ENCODE measurements around the gene RMI2. TPM values are rescaled to one million over a fixed set of nuclear protein-coding genes. Genes with fewer than 3 reads are reported as not detected.

The RMI2 gene
- polyA plus RNA-seq, 2 of the 4 experiments (the other 2 are of a cell fraction): 24.2 to 26.9 TPM

- no peak for ATAC-seq
- Histone ChIP-seq H3K4me1 (peaks cover 9% of the 10 kb centered on the region; the same call in 1 of the 3 replicates), H3K4me3 (no peak overlapping the region), H3K4me2 (no peak overlapping the region), H3K27ac (no peak overlapping the region), H3K9me3 (no peaks in the 10 kb centered on the region)
- DNase-seq (ENCODE audit: low read depth in 1 of 2, low spot score in 1 of 2): no peak
- FAIRE-seq: no peak
- CTCF ChIA-PET: interaction anchor here (0.7 kb wide), 1 partner anchor 393 kb away, joined by 3 read pairs; no protein-coding TSS in a partner anchor
- POLR2A ChIA-PET: no interaction called here
- no peak for TF ChIP-seq CEBPB (IDR thresholded peaks at IDR 0.05)
- no peak for TF ChIP-seq ATOH8 (CRISPR knock-in tag; IDR thresholded peaks at IDR 0.05; ENCODE audit: low read depth)
- no peak for TF ChIP-seq JUN (IDR thresholded peaks at IDR 0.05)
- TF ChIP-seq EHF (CRISPR knock-in tag; IDR thresholded peaks at IDR 0.05): no peak
- TF ChIP-seq HES2 (IDR thresholded peaks at IDR 0.05): no peak
- TF ChIP-seq RAD21 (conservative IDR thresholded peaks at IDR 0.05 in 1 of 2, IDR thresholded peaks at IDR 0.05 in 1 of 2): no peak
- no peak for TF ChIP-seq RNF2 (IDR thresholded peaks at IDR 0.05; ENCODE audit: borderline replicate concordance, low read depth)
- TF ChIP-seq BCL3 (IDR thresholded peaks at IDR 0.05): no peak
- TF ChIP-seq POLR2AphosphoS2 (conservative IDR thresholded peaks at IDR 0.05; ENCODE audit: low read length): no peak
- TF ChIP-seq PBX3 (IDR thresholded peaks at IDR 0.05): no peak
- 75% methylated on average over 7 of the region's 7 CpGs for WGBS (ENCODE audit: missing lambda C conversion rate)
These were observed 18.6 kb downstream of the RMI2 start for GRCh38 chr16:11363927-11364258.

GRCh38 chr16:11367483-11367906 is 22.2 kb downstream of the RMI2 start:
- no peak overlapping the region for H3K27ac ChIP-seq
- H3K9me3 ChIP-seq: no peaks in the 10 kb centered on the region
- no peak overlapping the region for H3K4me3 ChIP-seq
- POLR2A ChIA-PET: interaction anchor here (1.0 kb wide), 1 partner anchor 111 kb away, joined by 4 read pairs; the partner anchor contains the start of gene SOCS1
- no peak for DNase-seq (ENCODE audit: low read depth in 1 of 2, low spot score in 1 of 2)
- no peak for ATAC-seq
- no peak for FAIRE-seq
- CTCF ChIA-PET: interaction anchor here (0.7 to 1.6 kb wide), 4 partner anchors 13 to 413 kb away, joined by 3 to 11 read pairs (median 4); partner anchors contain the start of gene SOCS1
- TF ChIP-seq HOXB13 (CRISPR knock-in tag; IDR thresholded peaks at IDR 0.05; ENCODE audit: low read depth) (no peak), CHD2 (IDR thresholded peaks at IDR 0.05; ENCODE audit: low read length, partially characterized antibody) (no peak), HMGXB4 (CRISPR knock-in tag; IDR thresholded peaks at IDR 0.05; ENCODE audit: borderline replicate concordance) (no peak)
- no peak overlapping the region for H3K4me2 ChIP-seq
- peaks cover 9% of the 10 kb centered on the region; the same call in 1 of the 3 replicates for H3K4me1 ChIP-seq
- 51% methylated on average over 5 of the region's 5 CpGs for WGBS (ENCODE audit: missing lambda C conversion rate)

GRCh38 chr16:11370084-11370931 is 25.0 kb downstream of the RMI2 start:
- no peak overlapping the region for H3K4me2 ChIP-seq
- POLR2A ChIA-PET: interaction anchor here (0.6 to 0.9 kb wide), 3 partner anchors 115 to 593 kb away, joined by 3 to 8 read pairs (median 3); partner anchors contain the start of gene SOCS1
- H3K4me3 ChIP-seq: no peak overlapping the region
- H3K27ac ChIP-seq: no peak overlapping the region
- CTCF ChIA-PET: interaction anchor here (0.6 to 2.2 kb wide), 7 partner anchors 17 to 874 kb away, joined by 3 to 18 read pairs (median 4); no protein-coding TSS in a partner anchor
- DNase-seq (ENCODE audit: low read depth in 1 of 2, low spot score in 1 of 2) (no peak), FAIRE-seq (no peak), ATAC-seq (no peak; a peak in 1 of 6 replicates)
- H3K4me1 ChIP-seq: no peaks in the 10 kb centered on the region
- no peaks in the 10 kb centered on the region for H3K9me3 ChIP-seq
- WGBS (ENCODE audit: missing lambda C conversion rate): 73% methylated on average over 7 of the region's 7 CpGs
- no peak for TF ChIP-seq CHD2 (IDR thresholded peaks at IDR 0.05; ENCODE audit: low read length, partially characterized antibody)
- TF ChIP-seq MAFK (IDR thresholded peaks at IDR 0.05; ENCODE audit: partially characterized antibody): no peak
- no peak for TF ChIP-seq CBX2 (IDR thresholded peaks at IDR 0.05; ENCODE audit: borderline replicate concordance, low read depth)
- no peak for TF ChIP-seq NR3C1 (IDR thresholded peaks at IDR 0.05)
- no peak for TF ChIP-seq HDAC2 (IDR thresholded peaks at IDR 0.05)
- no peak for TF ChIP-seq SMC3 (IDR thresholded peaks at IDR 0.05)
- no peak for TF ChIP-seq KDM5A (IDR thresholded peaks at IDR 0.05)
- no peak for TF ChIP-seq CEBPB (IDR thresholded peaks at IDR 0.05)
- TF ChIP-seq POLR2A (IDR thresholded peaks at IDR 0.05; ENCODE audit: low read length): no peak
- TF ChIP-seq RNF2 (IDR thresholded peaks at IDR 0.05; ENCODE audit: borderline replicate concordance, low read depth): no peak
- no peak for TF ChIP-seq REST (IDR thresholded peaks at IDR 0.05)
- no peak for TF ChIP-seq ZFP36 (IDR thresholded peaks at IDR 0.05; ENCODE audit: borderline replicate concordance, partially characterized antibody)
- no peak for TF ChIP-seq NFE2L2 (conservative IDR thresholded peaks at IDR 0.05; ENCODE audit: low read length)
